ENCODE measurements around the gene CREM.

DNA sequence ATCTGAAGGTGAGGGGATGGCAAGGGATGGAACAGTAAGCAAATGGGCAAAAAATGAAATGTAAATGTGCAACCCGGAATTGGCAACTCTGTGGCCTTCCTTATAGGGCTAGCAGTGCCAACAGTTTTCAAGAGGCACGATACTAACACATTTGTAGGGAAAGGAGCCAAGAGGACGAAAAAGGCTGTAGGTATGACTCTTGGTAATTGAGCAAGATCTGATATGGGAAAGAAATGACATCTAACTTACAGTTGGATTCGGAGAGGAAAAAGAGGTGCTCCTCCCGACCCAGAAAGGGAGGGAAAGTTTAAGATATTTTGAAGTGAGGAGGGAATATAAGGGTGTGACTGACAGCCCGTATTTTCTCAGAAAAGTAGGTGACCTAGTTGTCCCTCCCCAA, 2.1 kb upstream of the CREM start:
- TF ChIP-seq EZH2 (IDR thresholded peaks at IDR 0.05; ENCODE audit: borderline replicate concordance, control insufficient read depth, low read depth, low read length) = no peak
- TF ChIP-seq, protein P1, sequence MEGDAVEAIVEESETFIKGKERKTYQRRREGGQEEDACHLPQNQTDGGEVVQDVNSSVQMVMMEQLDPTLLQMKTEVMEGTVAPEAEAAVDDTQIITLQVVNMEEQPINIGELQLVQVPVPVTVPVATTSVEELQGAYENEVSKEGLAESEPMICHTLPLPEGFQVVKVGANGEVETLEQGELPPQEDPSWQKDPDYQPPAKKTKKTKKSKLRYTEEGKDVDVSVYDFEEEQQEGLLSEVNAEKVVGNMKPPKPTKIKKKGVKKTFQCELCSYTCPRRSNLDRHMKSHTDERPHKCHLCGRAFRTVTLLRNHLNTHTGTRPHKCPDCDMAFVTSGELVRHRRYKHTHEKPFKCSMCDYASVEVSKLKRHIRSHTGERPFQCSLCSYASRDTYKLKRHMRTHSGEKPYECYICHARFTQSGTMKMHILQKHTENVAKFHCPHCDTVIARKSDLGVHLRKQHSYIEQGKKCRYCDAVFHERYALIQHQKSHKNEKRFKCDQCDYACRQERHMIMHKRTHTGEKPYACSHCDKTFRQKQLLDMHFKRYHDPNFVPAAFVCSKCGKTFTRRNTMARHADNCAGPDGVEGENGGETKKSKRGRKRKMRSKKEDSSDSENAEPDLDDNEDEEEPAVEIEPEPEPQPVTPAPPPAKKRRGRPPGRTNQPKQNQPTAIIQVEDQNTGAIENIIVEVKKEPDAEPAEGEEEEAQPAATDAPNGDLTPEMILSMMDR (IDR thresholded peaks at IDR 0.05 in 2 of 3, conservative IDR thresholded peaks at IDR 0.05 in 1 of 3; ENCODE audit: control insufficient read depth in 2 of 3, extremely low read depth in 1 of 3, insufficient read depth in 1 of 3, low read depth in 3 of 3, low read length in 3 of 3) = no peak
- TF ChIP-seq TAF1 (IDR thresholded peaks at IDR 0.05; ENCODE audit: borderline replicate concordance, low read depth, low read length) = no peak

Measured in GM12878 (cell line).